T1000 (cell line): ENCODE results near the gene ELOVL6.
"Not testable (repeated sequence)": the region's sequence is repeated elsewhere in the genome, so short reads cannot be mapped to it uniquely, and the experiment has no call there.

Experiments
- DNase-seq: peaks from one replicate; lab custom pipeline; 2025; ENCODE audit warnings: mixed read lengths; lab: John Stamatoyannopoulos, UW

The ELOVL6 gene

DNA sequence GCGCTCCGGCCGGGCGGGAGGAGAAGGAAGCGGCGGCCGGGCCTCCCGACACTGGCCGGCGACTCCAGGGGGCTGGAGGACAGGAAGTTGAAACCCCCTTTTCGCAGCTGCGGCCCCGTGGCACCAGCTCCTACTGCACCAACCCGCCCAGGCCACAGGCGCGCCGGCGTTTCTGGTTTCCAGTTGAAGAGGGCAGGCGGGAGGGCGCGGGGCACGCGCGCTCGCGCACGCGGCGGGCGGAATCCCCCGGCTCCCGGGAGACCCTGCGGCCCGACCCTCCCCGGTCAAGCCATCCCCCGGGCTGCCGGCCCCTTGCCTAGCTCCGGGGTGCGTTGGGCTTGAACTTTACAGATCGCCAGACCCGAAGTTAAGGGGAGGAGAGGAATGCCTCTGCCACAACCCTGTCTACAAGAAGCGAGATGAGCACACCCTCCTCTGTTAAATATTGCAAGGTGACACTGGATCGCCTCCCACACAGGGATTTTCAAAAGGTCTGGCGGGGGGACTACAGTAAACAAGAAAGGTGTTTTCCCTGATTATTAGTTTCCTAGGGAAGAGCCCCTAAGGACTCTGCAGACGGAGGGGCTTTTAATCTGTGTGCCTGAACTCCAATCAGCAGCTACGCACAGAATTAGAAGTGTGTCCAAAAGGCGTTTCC, 1.4 kb downstream of the ELOVL6 start:
- no peak for DNase-seq

DNA sequence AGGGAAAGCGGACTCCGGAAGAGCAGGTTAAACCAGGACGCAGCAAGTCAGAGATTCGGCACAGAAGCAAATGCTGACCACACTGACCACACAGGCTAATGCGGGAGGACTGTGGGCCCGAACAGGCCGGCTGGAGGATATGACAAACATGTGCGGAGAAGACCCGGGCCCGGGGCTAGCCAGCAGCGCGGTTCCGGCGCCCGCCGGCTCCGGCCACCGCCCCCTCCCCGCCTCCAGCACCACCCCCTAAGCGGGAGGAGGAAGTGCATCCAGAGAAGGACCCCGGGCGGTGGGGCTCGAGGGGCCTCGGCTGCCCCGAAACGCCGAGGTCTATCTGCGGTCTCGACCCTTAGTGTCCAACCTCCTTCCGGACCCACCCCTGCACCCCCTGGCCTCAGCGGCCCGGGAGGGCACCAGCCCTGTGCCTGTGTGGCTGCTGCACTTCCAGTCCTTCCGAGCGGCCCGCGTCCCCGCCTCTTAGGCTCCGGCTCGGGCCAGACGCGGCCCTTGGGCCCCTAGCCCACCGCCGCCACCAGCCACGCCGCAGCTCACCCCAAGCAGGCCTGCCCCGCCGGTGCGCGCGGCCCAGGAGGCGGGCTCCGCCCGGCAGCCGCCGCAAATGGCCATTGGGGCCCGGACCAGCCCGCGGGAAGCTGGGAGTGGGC, 2.1 kb downstream of the ELOVL6 start:
- DNase-seq: no peak

DNA sequence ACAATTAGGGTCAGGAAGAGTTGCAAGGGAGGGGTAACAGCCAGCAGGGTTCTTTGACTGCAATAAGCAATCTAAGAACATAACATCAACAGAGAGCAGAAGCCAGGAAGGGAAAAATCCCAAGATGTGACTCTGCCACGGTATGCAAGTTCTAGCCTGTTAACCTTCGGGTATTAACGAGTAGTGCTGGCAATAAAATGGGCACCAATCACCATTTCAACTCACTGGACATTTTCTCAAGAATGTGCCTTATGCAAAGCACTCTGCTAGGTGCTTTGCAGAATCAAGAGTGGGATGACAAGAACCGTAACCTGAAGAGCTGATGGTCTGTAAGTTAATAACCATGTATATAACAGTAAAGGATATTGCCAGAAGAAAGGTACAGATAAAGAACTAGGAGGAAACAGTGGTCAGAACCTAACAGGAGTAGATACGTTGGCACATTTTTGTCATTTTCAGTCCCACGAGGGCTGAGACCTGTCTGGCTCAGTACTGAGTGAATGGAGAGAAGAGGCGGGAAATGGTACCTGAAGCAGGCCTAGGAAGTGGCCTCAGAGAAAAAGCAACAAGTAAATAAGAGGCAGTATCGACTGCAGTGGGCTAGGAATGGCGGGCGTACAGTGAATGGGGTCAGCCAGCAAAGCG, 2.7 kb downstream of the ELOVL6 start:
- no peak for DNase-seq

GRCh38 chr4:110193822-110194761, 4.3 kb downstream of the ELOVL6 start:
- DNase-seq: no peak

DNA sequence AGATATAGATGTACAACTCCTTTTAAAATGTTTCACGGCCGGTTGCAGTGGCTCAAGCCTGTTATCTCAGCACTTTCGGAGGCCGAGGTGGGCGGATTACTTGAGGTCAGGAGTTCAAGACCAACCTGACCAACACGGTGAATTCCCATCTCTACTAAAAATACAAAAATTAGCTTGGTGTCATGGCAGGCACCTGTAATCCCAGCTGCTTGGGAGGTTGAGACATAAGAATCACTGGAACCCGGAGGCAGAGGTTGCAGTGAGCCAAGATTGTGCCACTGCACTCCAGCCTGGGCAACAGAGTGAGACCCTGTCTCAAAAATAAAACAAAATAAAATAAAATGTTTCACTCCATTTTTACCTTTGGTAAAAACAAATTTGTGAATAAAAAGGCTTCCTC, 5.1 kb downstream of the ELOVL6 start:
- not testable (repeated sequence) for DNase-seq

GRCh38 chr4:110190249-110190648, 8.2 kb downstream of the ELOVL6 start:
- no peak for DNase-seq

GRCh38 chr4:110188113-110188512, 10.3 kb downstream of the ELOVL6 start:
- no peak for DNase-seq

DNA sequence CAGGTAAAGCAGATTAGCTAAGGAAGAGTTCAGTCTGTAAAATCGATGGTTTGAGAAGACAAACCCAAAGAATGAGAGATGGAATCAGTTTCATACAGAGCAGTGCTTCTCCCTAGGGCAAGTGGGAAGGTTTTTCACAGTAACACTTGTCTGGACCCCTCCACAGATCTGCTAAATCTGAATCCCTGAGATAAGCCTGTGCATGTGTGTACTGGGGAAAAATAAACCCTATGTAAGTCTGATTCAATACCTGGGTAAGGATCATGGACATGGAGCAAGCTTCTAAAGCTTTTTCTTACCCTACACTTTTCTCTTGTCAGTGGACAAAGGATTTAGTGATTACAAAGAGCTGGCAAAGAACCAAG, 13.6 kb downstream of the ELOVL6 start:
- no peak for DNase-seq

GRCh38 chr4:110184140-110184790, 14.2 kb downstream of the ELOVL6 start:
- no peak for DNase-seq

DNA sequence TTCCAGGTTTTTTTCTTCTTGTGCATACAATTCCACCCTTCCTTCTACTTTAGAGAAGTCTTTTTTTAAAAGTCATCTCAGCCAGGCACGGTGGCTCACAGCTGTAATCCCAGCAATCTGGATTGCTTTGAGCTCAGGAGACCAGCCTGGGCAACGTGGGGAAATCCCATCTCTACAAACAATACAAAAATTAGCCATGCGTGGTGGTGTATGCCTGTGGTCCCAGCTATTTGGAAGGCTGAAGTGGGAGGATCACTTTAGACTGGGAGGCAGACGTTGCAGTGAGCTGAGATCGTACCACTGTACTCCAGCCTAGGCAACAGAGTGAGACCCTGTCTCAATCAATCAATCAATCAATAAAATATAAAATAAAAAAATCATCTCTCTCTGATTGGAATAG, 14.8 kb downstream of the ELOVL6 start:
- no peak for DNase-seq

GRCh38 chr4:110183058-110183457, 15.4 kb downstream of the ELOVL6 start:
- DNase-seq: no peak

DNA sequence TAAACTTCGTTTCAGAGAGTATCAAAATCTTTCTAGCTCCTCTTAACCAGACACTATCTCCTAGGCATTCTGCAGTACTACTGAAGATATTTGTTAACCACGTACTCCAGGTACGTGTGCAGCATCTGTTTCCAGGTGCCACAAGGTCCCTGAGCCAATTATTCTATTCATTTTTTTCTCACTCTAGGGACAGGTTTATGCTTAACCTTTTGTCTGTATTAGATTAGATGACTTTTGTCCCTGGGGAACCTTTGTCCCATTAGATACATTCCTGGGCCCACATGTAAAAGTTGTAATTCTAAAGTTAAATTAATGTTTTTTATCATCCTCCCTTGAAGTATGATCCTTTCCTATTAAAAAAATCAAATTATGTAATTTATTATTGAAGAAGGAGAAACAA, 16.5 kb downstream of the ELOVL6 start:
- DNase-seq: no peak

GRCh38 chr4:110175634-110176033, 22.8 kb downstream of the ELOVL6 start:
- no peak for DNase-seq

DNA sequence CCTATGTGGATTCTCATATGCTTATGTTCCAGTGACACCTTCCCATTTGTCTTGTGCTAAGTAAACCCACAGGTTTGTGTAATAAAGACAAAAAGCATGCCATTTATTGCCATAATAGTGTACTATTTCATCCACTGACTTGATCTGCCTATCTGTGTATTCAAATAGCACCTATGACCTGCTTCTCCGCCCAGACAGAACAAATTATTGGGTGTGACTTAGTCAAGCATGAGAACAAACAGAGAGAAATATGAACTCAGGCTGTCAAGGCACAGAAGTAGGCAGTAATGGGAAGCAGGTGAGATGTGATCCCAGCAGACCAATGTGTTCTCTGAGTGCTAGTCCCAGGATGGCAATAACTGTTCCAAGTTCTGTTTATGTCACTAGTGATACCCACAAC, 25.4 kb downstream of the ELOVL6 start:
- DNase-seq: no peak

DNA sequence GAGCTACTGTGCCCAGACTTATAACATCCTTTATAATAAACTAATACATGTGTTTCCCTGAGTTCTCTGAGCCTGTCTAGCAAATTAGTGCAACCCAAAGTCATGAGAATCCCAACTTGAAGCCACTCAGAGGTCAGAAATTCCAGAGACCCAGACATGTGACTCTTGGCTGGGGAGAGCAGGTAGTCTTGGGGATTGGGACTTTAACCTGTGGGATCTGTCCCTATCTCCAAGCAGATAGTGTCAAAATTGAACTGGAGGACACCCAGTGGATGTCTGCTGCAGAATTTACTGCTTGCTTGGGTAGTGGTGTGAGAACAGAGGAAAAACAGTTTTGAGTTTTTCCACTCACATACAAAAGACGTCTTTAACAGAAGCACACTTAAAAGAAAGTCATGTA, 26.4 kb downstream of the ELOVL6 start:
- no peak for DNase-seq

DNA sequence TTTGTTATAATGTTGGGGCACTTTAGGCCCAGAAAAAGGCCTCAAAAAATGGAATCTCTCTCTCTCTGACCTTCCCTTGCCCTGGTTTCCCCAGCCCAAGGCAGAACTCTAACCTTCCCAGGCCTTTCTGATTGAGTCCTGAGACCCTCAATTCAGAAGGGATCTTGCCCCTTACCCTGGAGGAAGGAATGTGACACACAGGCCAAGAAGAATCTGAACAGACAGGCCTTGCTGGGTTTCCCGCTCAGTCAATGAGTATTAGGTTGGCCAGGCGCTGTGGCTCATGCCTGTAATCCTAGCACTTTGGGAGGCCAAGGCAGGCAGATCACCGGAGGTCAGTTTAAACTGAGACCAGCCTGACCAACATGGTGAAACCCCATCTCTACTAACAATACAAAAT, 27.6 kb downstream of the ELOVL6 start:
- no peak for DNase-seq

DNA sequence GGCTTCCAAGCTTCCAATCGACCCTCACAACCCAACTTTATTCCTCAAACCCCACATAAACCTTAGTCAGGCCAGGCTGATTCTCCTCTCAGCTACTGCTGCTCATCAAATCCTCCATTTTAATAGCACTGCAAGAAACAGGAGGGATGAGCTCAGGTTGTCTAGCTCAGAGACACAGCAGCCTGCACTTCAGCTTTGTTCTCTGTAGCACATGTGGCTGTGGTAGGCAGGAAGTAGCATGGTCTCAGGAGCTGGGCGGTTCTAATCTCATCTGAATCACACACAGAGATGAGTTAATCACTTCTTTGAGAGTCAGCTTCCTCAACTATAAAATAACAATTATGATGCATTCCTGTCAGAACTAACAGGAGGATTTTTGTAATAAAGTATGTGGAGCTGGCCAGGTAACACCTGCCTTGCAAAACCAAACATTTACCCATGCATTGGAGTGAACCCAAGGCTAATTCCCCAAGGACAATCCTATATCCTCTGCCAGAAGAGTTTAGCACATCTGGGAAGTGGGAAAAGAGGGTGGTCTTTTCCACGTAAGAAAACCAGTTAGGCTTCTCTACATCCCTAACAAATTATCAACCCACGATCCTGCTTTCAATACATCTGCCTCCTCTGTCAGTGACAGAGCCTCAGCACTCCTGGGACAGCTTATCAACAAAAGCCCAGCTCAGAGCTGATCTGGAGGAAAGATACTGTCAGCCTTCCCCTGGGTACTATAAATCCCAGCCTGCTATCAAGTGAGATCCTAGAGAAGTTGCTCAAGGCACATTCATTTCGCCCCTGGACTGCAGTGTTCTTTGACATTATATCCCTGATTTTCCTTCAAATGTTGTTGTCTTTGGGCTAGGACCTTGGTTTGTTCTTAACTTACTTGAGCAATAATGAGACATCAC, 32.8 kb downstream of the ELOVL6 start:
- DNase-seq: no peak

DNA sequence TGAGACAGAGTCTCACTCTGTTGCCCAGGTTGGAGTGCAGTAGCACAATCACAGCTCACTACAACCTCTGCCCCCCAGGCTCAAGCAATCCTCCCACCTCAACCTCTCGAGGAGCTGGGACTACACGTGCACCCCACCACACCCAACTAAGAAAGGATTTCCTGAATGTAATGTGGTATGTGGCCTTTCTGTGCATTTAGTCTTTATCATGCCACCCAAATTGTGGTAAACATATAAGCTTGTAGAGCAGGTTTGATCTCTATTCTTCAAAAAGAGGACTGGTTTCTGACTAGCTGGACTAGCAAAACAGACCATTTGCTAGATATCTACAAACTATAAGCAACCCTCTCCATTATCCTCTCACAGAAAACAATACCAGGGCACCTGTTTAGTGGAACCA, 33.6 kb downstream of the ELOVL6 start:
- DNase-seq: no peak

GRCh38 chr4:110164251-110164650, 34.2 kb downstream of the ELOVL6 start:
- no peak for DNase-seq

DNA sequence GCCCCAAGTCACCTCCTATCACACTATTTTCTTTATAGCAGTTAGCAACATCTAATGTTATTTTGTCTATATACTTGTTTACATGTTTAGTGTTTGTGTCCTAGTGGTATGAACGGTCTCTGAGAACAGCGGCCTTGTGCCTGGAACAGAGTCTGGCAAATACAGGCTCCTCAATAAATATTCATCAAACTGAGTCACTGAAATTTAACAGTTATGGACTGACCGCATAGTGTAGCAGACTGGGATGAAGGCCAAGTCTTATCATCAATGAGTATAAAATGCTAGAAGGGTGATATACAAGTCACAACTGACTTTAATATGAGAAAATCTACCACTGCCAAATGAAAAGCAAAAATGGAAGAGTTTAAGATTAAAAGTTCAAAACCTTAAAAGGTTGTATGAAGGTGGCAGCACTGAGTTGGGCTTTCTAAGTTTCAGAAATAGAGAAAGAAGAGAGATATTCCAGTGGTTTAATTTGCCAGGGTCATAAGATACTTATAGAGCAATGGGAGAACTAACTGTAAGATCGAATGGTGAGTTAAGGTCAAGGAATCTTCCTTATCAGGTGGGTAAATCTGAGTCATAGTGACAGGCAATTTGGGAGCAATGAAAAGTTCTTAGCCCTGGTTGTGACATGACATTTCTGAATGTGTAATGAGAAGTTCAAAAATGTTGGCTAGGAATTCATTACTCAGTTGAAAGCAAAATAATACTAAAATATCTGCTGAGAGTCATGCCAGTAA, 34.9 kb downstream of the ELOVL6 start:
- no peak for DNase-seq
